GM13976 (cell line): ENCODE data around the gene GOLGA2.
A peak's percentile ranks its signal among the peaks of the same experiment; 100 is the strongest.

Source experiments
- DNase-seq: peaks from one replicate; pipeline ENCODE4 v3.0.0; 2012; ENCODE audit warnings: low spot score
- in situ Hi-C: fragments of 300-500 bp; cut with MboI; formaldehyde crosslinking; loops from one replicate; pipeline ENCODE4 v1.12.0; 2022; ENCODE audit warnings: low sequenced_read_pairs, mixed read lengths, inconsistent platforms; ENCODE audit not compliant: unreplicated experiment
- TF ChIP-seq, protein P1 (sequence below): IDR thresholded peaks from 2 replicates; pipeline ENCODE4 v1.5.1; 2012; ENCODE audit warnings: borderline replicate concordance, mild to moderate bottlenecking; ENCODE audit not compliant: insufficient read depth; ENCODE audit errors: extremely low read depth, missing control alignments, control extremely low read depth

GOLGA2 gene

GRCh38 chr9:128304971-128305288 is 29.1 kb upstream of the GOLGA2 start:
- in situ Hi-C loops, result no loop called here
- TF ChIP-seq, protein P1, sequence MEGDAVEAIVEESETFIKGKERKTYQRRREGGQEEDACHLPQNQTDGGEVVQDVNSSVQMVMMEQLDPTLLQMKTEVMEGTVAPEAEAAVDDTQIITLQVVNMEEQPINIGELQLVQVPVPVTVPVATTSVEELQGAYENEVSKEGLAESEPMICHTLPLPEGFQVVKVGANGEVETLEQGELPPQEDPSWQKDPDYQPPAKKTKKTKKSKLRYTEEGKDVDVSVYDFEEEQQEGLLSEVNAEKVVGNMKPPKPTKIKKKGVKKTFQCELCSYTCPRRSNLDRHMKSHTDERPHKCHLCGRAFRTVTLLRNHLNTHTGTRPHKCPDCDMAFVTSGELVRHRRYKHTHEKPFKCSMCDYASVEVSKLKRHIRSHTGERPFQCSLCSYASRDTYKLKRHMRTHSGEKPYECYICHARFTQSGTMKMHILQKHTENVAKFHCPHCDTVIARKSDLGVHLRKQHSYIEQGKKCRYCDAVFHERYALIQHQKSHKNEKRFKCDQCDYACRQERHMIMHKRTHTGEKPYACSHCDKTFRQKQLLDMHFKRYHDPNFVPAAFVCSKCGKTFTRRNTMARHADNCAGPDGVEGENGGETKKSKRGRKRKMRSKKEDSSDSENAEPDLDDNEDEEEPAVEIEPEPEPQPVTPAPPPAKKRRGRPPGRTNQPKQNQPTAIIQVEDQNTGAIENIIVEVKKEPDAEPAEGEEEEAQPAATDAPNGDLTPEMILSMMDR, result no peak
- no peak for DNase-seq

- DNase-seq, result no peak
- TF ChIP-seq, protein P1, result no peak
- in situ Hi-C loops, result no loop called here
Observed at GRCh38 chr9:128304136-128304970, 28.5 kb upstream of the GOLGA2 start.

DNA sequence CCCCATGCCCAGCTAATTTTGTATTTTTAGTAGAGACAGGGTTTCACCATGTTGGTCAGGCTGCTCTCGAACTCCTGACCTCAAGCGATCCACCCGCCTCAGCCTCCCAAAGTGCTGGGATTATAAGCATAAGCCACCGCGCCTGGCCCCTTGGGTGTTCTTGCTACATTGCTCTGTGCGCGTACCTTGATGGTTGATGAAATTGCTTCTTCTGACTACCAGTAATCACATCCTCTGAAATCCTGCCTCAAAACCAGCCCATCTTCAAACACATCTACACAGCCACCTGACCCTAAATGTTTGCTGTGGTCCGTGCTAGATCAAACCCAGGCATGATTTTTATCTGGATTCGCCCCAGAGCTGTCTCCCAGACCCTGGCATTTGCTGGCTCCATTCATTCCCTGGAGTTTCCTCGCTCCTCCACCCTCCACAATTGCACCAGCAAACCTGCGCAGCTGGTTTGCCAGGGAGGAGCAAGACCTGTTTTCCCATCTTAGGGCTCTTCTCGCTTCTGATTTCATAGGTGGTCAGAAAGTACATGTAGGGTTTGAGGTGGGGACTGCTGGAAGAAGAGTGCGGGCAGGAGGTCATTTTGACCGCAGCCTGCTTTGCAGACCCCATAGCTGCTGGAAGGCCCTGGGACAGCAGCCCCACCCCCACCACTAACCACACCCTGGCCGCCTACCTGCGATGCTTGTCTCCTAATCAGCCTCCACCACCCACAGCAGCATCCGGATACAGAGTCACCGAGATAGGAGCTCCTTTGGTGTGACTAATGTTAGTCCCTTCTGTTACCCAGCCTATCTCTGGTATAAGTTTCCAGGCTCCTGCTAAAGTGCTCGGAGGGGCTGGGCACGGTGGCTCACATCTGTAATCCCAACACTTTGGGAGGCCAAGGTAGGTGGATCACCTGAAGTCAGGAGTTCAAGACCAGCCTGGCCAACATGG is 23.0 kb upstream of the GOLGA2 start:
- in situ Hi-C loops, result no loop called here
- TF ChIP-seq, protein P1, result no peak
- DNase-seq, result no peak

- in situ Hi-C loops, result no loop called here
- TF ChIP-seq, protein P1, result no peak
- peak; percentile 20 for DNase-seq
Observed at GRCh38 chr9:128297221-128297773, 21.5 kb upstream of the GOLGA2 start.

GRCh38 chr9:128296340-128297220 is 20.8 kb upstream of the GOLGA2 start:
- TF ChIP-seq, protein P1, result no peak
- in situ Hi-C loops, result no loop called here

More at GRCh38 chr9:128296340-128297220, 20.8 kb upstream of the GOLGA2 start:
- DNase-seq, result peak; percentile 23
